HG03039 (cell line): Measurements from ENCODE around the gene SSMEM1.
"Not testable (repeated sequence)": the region's sequence is repeated elsewhere in the genome, so short reads cannot be mapped to it uniquely, and the experiment has no call there.

Source experiments
- ATAC-seq: cut with Tn5 transposase; IDR thresholded peaks from one replicate; pipeline ENCODE4 v1.9.1; 2021; ENCODE audit warnings: mild to moderate bottlenecking, moderate library complexity; ENCODE audit not compliant: unreplicated experiment

SSMEM1 gene

GRCh38 chr7:130243486-130243885, 35.8 kb downstream of the SSMEM1 start:
- not testable (repeated sequence) for ATAC-seq

- ATAC-seq: not testable (repeated sequence)
Observed at GRCh38 chr7:130246491-130246890, 38.8 kb downstream of the SSMEM1 start.

GRCh38 chr7:130248842-130249241, 41.2 kb downstream of the SSMEM1 start:
- not testable (repeated sequence) for ATAC-seq

- ATAC-seq: not testable (repeated sequence)
Observed at GRCh38 chr7:130249626-130250025, 42.0 kb downstream of the SSMEM1 start.

- ATAC-seq: no peak
Observed at GRCh38 chr7:130254555-130254954, 46.9 kb downstream of the SSMEM1 start.

- no peak for ATAC-seq
Observed at GRCh38 chr7:130256704-130257103, 49.0 kb downstream of the SSMEM1 start.

GRCh38 chr7:130258494-130259078, 50.9 kb downstream of the SSMEM1 start:
- no peak for ATAC-seq

- no peak for ATAC-seq
Observed at GRCh38 chr7:130262448-130262847, 54.8 kb downstream of the SSMEM1 start.

- no peak for ATAC-seq
Observed at GRCh38 chr7:130263130-130263529, 55.5 kb downstream of the SSMEM1 start.
